Dermis blood vessel endothelial cell (primary cell): ENCODE results near the gene TBCA. TPM values are rescaled to one million over a fixed set of nuclear protein-coding genes. Genes with fewer than 3 reads are reported as not detected.
A peak's percentile ranks its signal among the peaks of the same experiment; 100 is the strongest.
"Not testable (repeated sequence)": the region's sequence is repeated elsewhere in the genome, so short reads cannot be mapped to it uniquely, and the experiment has no call there.

Source experiments
- DNase-seq: peaks from one replicate; pipeline ENCODE4 v3.0.0; 2010
- total RNA-seq: library from RNA; depleted of rRNA; stranded (reverse); fragments of >200 nt; gene quantifications from 2 replicates; pipeline ENCODE4 v1.2.3, GENCODE V29; 2014

Gene TBCA
- total RNA-seq, 1 donor from 2014 or later = 74.4 TPM

GRCh38 chr5:77772729-77773128 is 3.4 kb downstream of the TBCA start:
- no peak for DNase-seq

- DNase-seq = no peak
Measured at GRCh38 chr5:77771452-77771851, 4.7 kb downstream of the TBCA start.

- peak; percentile 3 for DNase-seq
Measured at GRCh38 chr5:77770293-77771005, 5.7 kb downstream of the TBCA start.

GRCh38 chr5:77768978-77769377 is 7.2 kb downstream of the TBCA start:
- no peak for DNase-seq

GRCh38 chr5:77767301-77767700 is 8.8 kb downstream of the TBCA start:
- DNase-seq = no peak

- DNase-seq = no peak
Measured at GRCh38 chr5:77761606-77762005, 14.5 kb downstream of the TBCA start.

GRCh38 chr5:77758141-77758938 is 17.8 kb downstream of the TBCA start:
- DNase-seq = no peak

- DNase-seq = no peak
Measured at GRCh38 chr5:77751328-77752023, 24.7 kb downstream of the TBCA start.

GRCh38 chr5:77750928-77751327 is 25.2 kb downstream of the TBCA start:
- not testable (repeated sequence) for DNase-seq

GRCh38 chr5:77748160-77748559 is 28.0 kb downstream of the TBCA start:
- no peak for DNase-seq

GRCh38 chr5:77744116-77744515 is 32.0 kb downstream of the TBCA start:
- DNase-seq = no peak

GRCh38 chr5:77743181-77743580 is 33.0 kb downstream of the TBCA start:
- DNase-seq = peak; percentile 23

GRCh38 chr5:77741608-77742007 is 34.5 kb downstream of the TBCA start:
- DNase-seq = no peak

- DNase-seq = no peak
Measured at GRCh38 chr5:77734885-77735284, 41.3 kb downstream of the TBCA start.

- no peak for DNase-seq
Measured at GRCh38 chr5:77733130-77733529, 43.0 kb downstream of the TBCA start.

- DNase-seq = no peak
Measured at GRCh38 chr5:77727190-77727589, 48.9 kb downstream of the TBCA start.

- no peak for DNase-seq
Measured at GRCh38 chr5:77725616-77726015, 50.5 kb downstream of the TBCA start.

- no peak for DNase-seq
Measured at GRCh38 chr5:77724934-77725333, 51.2 kb downstream of the TBCA start.

- DNase-seq = no peak
Measured at GRCh38 chr5:77719666-77720363, 56.3 kb downstream of the TBCA start.

GRCh38 chr5:77718934-77719610 is 57.1 kb downstream of the TBCA start:
- no peak for DNase-seq

- DNase-seq = peak; percentile 3
Measured at GRCh38 chr5:77709993-77710685, 66.0 kb downstream of the TBCA start.

GRCh38 chr5:77709340-77709739 is 66.8 kb downstream of the TBCA start:
- DNase-seq = no peak
